Measurements from ENCODE around the gene ADGRB2. TPM values are rescaled to one million over a fixed set of nuclear protein-coding genes. Genes with fewer than 3 reads are reported as not detected.
A peak's percentile ranks its signal among the peaks of the same experiment; 100 is the strongest.

The ADGRB2 gene, protein sequence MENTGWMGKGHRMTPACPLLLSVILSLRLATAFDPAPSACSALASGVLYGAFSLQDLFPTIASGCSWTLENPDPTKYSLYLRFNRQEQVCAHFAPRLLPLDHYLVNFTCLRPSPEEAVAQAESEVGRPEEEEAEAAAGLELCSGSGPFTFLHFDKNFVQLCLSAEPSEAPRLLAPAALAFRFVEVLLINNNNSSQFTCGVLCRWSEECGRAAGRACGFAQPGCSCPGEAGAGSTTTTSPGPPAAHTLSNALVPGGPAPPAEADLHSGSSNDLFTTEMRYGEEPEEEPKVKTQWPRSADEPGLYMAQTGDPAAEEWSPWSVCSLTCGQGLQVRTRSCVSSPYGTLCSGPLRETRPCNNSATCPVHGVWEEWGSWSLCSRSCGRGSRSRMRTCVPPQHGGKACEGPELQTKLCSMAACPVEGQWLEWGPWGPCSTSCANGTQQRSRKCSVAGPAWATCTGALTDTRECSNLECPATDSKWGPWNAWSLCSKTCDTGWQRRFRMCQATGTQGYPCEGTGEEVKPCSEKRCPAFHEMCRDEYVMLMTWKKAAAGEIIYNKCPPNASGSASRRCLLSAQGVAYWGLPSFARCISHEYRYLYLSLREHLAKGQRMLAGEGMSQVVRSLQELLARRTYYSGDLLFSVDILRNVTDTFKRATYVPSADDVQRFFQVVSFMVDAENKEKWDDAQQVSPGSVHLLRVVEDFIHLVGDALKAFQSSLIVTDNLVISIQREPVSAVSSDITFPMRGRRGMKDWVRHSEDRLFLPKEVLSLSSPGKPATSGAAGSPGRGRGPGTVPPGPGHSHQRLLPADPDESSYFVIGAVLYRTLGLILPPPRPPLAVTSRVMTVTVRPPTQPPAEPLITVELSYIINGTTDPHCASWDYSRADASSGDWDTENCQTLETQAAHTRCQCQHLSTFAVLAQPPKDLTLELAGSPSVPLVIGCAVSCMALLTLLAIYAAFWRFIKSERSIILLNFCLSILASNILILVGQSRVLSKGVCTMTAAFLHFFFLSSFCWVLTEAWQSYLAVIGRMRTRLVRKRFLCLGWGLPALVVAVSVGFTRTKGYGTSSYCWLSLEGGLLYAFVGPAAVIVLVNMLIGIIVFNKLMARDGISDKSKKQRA (N-terminal part only)
- 75.0 TPM for total RNA-seq

DNA sequence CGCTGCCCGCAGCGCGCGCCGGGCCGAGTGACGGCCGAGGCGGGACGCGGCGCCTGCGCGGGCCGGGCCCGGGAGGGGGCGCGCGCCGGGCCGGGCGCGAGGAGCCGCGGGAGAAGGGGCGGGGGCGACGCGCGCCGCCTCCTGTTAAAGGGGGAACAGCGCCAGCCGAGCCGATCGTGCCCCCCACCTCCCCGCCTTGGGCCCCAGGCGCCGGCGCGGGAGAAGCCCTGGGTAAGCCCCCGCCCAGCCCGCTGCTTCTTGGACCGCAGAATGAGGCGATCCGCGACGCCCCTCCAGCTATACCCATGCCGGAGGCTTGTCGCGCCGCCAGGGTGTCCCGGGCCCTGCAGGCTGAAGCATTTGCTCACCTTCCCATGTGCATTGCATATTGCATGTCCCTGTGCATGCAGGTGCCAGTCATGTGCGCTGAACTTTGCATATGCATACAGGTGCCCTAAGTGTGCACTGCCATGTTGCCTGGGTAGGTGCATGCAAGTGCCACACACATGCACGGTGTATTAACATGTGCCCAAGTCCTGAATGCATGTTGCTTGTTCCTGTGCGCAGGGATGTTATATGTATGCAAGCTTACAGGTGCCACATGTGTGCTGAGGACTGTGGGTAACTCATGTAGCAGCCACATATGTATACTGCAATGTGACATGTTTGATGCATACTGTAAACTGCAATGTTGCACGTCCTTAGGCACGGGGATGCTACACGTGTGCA is at the start of gene ADGRB2:
Gene ADGRB2, minus strand, starts transcription at position 29 of the 729 bp plus-strand sequence. CDS start 7,119 bp downstream, outside the sequence.
- DNase-seq: no peak

DNA sequence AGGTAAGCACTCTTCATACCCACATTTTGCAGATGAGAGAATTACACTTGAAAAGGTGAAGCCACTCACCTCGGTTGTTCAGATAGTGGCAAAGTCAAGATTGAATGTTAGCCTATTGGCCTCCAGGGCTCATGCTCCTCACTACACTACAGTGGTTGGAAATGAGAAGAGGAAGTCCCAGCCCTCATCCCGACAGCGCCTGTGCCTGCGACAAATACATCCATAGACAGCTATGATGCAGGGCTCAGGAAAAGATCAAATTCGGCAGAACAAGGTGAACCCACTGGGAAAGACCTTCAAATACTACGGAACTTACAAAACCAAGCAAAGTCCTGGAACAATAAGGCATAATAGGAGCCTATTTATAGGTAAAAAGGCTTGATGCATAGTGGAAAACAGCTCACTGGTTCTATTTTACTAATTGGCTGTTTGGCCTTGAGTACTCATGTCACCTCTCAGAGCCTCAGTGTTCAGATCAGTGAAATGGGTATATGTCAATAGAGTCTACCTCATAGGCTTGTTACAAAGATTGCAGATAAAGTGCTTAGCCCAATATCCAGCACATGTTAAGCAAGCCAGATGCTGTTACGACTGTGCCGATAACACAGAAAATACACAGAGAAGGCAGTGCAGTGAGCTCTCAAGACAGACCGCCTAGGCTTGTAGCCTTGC is 48.2 kb upstream of the ADGRB2 start:
- no peak for DNase-seq

DNA sequence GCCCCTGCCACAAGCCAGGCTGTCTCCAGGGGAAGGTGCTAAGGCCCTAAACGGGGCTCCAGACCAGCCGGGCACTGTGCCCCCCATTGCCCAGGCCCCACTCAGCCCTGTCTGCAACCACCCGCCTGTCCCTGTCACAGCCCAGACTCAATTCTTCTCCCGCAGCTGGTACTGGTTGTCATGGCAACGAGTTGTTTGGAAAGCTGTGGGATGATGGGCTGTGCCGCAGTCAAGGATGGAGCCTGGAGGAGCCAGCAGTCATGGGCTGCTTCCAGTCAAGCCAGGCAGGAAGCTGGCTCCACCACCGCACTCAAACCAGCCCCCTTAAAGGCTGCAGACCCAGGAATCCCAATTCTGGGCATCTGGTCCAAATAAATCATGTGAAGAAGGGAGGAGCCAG is 47.5 kb upstream of the ADGRB2 start:
- peak; percentile 85 for DNase-seq

DNA sequence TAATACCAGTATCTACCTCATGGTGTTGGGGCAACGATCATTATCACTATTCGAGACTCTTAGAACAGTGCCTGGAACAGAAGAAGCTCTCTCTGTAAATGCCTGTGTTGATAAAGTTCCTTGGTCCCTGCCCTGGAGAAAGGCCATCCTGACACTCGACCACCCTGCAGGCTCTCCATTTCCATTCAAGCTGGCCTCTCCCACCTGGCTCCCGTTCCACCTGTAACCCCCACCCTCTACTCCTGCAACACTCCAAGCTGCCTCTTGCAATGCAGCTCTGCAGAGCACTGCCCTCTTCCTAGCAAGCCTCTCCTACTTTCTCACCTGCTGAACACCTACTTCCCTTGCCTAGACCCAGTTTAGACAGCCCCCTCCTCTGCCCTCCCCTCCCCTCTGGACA is 45.6 kb upstream of the ADGRB2 start:
- DNase-seq: no peak

DNA sequence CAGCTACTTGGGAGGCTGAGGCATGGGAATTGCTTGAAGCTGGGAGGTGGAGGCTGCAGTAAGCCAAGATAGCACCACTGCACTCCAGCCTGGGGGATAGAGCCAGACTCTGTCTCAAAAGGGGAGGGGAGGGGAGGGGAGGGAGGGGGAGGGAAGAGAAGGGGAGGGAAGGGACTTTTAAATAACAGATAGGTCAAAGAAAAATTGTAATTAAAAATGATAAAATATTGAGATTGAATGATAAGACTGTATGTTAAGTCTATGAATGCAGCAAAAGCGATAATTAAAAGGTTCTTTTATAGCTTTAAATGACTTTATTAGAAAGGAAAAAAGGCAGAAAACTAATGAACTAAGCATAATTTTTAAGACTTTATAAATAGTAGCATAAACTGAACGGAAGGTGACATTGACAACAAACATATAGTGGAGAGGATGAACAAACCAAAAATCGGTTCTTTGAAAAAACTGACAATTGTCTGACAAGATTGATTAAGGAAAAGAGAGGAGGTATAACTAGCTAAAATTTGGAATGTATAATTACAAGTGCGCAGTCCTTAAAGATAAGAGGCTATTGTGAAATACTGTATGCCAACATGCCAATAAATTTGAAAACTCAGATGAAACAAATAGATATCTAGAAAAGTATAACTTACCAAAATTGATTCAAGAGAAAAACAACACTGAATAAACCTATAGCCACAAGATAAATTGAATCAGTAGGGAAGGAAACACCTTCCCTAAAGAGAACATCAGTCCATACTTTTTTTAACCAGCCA is 43.3 kb upstream of the ADGRB2 start:
- DNase-seq: no peak

DNA sequence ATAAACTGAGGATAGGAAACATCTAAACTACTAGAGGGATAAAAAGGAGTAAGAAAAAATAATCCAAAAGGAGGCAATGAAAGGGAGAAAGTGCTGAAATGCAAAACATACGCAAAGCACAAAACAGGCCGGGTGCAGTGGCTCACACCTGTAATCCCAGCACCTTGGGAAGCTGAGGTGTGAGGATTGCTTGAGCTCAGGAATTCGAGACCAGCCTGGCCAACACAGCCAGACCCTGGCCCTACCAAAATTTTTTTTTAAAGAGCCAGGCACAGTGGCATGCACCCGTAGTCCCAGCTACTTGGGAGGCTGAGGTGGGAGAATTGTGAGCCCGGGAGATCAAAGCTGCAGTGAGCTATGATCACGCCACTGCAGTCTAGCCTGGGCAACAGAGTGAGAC is 41.2 kb upstream of the ADGRB2 start:
- DNase-seq: no peak

DNA sequence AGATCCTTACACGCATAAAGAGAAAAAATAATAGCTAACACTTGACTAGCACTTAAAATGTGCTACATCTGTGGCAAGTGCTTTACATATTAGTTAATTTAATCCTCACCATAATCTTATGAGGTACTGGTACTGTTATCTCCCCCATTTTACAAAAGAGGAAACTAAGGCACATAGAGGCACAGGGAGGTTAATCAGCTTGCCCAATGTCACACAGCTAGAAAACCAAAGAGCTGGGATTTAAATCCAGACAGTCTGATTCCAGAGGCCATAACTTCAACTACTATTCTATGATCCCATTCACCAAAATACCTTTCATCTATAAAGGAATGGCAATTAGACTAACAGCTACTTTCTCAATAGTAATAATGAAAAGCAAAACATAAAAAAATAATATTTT is 40.0 kb upstream of the ADGRB2 start:
- DNase-seq: no peak

DNA sequence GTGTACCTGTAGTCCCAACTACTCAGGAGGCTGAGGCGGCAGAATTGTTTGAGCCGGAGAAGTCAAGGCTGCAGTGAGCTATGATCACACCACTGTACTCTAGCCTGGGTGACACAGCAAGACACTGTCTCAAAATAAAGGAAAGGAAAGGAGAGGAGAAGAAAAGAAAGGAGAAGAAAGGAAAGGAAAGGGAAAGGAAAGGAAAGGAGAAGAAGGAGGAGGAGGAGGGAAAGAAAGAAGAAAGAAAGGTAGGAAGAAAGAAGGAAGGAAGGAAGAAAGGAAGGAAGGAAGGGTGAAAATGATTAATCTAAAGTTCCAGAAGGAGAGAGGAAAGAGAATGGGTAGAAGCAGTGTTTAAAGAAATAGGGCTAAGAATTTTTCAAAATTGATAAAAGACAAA is 39.5 kb upstream of the ADGRB2 start:
- no peak for DNase-seq

DNA sequence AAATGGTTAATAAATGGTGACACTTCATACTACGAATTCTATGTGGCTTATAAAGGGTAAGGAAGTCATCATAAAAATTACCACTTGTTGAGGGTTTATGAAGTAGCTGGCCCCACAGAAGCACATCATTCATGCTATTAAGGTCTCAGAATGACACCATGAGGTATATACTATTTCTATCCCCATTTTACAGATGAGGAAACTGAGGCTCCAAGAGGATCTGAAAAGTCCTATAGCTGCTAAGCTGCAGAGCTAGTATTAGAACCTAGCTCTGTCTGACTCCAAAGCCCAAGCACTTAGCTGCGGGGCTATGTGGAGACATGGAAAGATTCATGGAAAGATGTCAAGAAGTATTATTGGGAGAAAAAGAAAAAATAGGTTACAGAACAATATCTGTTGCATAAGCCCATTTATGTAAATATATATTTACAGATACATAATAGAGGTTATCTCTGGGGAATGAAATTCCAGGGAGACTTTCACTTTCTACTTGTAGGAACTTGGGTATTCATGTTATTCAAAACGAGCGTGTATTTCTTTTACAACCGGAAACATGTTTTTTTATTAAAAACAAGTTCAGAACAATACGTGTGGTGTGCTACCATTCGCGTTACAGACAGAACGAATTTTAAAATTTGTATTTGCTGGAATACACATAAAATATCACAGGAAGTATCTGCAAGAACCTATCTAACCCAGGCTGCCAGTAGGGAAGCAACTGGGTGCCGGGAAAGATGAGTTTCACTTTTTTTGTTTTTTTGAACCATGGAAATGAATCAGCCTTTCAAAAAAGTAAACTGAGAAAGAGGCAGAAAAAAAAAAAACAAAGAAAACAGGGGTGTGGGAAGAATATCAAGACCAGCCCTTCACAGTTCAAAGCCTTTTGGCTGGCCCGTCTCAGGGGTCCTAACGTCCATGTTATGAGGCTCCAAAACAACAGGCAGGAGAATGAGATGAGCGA is 38.3 kb upstream of the ADGRB2 start:
- no peak for DNase-seq

DNA sequence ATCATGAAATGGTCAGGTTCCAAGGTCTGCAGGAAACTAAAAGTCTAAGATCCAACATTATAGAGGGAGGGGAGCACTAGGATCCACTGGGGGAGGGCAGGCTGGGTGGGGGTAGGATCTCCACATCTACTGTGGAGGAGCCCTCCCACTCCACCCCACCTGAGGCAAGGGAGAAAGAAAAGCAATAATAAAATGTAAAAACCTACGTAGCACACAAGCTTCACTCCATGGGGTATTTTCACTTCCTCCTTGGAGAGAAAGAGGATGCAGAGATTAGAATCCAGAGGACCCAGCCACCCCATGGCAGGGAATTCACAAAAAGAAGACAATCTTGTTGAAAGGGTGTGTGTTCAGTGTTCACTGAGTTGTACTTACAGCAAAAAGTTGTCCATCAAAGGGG is 37.3 kb upstream of the ADGRB2 start:
- no peak for DNase-seq

DNA sequence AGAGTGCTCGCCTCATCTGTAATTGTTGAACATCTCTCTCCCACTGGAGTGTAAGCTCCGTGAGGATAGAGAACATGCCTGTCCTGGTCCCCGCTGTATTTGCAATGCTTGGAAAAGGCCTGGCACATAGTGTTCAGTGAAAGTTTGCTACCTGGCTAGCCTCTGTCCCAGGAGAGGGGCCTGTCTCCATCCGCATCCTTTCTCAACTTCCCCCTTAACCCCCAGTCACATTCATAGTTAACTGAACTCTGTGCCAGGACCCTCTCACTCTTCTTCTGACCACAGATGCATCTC is 36.5 kb upstream of the ADGRB2 start:
- no peak for DNase-seq

DNA sequence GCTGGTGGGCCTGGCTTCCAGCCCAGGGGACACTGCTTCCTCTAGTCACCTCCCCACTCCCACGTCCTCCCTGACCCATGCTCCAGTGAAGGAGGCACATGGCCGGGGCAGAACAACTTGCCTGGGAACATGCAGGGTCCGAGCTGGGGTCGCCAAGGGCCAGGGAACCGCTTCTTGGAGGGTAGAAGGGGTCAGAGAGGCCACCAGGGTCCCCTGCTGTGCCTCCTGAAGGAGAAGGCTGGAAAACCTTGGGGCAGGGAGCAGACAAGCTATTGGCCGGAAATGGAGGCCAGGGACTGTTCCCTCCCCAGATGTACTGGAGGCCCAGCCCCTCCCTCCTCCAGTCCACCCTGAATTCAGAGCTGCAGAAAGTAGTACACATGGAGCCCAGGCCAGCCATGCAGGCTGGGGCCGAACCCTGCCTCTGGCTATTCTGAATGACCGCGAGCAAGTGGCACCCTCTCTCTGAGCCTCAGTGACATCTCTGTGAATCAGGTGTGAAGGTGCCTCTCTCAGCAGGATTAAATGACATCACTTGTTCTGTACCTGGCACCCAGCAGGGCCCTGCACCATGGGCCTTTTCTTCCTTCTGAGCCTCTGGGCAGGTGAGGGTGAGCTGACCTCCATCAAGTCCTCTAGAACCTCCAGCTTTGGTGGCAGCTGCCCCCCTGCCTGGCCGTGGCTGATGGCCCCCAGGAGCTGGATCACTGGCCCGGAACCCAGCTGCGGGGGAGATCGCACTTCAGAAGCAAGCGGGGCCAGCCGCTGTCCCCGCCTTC is 35.9 kb upstream of the ADGRB2 start:
- no peak for DNase-seq

DNA sequence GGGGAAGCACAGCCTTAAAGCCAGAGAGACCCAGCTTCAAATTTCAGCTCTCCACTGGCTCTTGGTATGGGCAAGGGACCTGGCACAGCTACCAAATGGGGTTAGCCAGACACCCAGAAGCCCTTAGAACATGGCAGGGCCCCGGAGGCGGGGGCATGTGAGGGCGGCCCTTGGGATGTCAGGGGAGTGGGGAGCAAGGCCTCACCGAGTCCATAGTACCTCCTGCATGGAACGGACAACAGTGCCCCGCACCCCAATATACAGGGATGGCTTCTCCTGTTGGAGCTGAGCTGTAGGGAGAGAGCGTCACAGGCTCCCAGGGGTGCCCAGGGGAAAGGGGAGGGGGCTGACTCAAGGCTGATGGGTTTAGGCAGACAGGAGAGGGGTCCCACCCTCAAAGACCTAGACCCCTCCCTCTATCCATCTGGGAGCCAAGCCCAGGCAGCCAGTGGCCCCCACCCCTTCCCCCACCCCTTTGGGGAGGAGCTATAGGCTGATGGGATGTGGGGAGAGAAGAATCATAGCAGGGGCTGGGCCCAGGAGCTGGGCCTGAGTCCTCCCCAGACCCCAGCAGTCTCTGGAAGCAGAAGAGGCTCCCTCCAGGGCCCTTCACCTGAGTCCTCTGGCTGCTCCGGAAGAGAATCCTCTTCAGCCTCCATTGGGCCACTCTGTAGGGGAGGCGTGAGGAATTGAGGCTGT is 35.2 kb upstream of the ADGRB2 start:
- DNase-seq: no peak

DNA sequence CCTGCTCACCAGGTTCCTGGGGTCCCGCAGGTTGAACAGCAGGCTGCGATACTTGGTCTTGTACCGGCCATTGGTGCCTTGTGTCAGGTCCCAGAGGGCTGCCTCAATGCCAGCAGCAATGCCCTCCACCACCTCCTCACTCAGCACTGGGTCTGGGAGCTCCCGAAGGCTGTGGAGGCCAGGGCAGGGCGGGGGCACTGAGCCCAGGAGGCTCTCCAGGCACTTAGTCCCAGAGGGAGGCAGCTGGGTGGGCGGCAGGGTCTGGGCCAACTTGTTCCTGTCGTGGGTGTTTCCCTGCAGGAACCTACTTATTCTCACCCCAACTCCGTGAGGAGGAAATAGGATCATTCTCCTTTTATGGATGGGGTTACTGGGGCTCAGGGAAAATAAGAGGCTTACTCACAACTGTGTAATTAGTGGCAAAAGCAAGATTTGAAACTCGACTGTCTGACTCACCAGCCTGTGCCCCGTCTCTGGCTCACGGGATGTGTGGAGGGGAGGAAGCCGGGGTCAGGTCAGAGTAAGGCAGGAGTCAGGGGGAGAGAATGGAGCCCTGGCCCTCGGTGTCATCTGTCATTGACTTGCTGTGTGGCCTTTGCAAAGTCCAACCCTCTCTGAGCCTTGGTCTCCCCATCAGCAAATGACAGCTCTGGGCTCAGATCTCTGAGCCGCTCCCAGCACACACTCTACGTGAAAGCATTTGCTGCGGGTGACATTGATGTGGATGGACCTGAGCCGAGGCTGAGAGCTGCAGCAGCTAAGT is 34.5 kb upstream of the ADGRB2 start:
- DNase-seq: no peak

DNA sequence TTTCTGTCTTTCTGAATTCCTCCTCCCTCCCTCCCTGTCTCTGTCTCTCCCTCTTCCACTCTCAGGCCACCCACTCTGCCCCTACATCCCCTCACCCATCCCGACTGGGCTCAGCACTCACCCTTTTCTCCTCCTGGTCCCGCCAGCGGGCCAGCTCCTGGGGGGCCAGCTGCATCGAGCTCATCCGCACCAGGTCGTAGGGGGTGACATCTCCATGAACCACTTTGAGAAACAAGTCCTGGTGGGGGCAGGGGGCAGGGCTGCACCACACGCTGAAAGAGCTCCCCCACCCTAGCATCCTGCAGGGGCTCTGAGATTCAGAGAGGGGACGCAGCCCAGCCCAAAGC is 33.9 kb upstream of the ADGRB2 start:
- DNase-seq: no peak

DNA sequence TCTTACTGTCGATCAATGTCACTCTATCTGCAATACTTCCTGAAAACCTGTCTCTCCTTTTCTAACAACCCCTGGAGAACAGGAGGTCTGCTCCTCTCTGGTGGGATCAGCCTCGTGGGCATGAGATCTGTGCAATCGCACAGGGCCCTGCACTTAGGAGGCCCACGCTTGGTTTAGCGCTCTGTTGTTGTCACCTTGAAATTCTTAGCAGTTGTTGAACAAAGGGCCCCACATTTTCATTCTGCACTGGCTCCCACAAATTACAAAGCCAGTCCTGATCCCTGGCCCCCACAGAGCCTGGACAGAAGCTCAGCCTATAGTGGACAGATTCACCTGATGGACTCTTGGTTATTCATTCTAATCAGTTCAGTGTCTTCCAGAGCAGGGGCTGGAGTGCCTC is 33.1 kb upstream of the ADGRB2 start:
- no peak for DNase-seq

DNA sequence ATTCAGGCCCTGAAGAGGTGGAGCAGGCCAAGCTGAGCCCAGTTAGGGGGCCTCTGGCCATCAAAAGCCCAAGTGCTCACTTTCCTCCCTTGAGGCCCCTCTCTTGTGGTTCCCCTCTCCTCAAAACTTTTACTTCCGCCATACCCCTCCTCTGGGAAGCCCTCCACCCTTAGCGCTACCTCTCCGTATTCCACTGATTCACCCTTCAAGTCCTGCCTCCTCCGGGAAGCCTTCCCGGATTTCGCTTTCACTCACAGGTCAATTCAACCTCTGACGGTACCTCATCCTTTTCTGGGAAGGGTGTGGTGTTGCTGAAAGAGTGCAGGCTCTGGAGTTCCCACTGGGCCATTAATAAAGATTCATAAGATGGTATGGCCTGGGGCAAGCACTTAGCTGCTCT is 32.6 kb upstream of the ADGRB2 start:
- no peak for DNase-seq
